Activated CD4-positive, alpha-beta memory T cell treated with anti-CD3 and anti-CD28 coated beads for 36 hours (primary cell): ENCODE data around the gene BARHL1. TPM values are rescaled to one million over a fixed set of nuclear protein-coding genes. Genes with fewer than 3 reads are reported as not detected.

Experiments
- CTCF ChIA-PET: fragments of 350-600 bp; sonication (Branson Sonifier 250); formaldehyde crosslinking; loops from one replicate; lab custom pipeline; 2021; ENCODE audit warnings: antibody characterized with exemption, inconsistent platforms; lab: Charles Lee
- POLR2A ChIA-PET: fragments of 350-600 bp; sonication (Branson Sonifier 250); formaldehyde crosslinking; loops from one replicate; lab custom pipeline; 2021; ENCODE audit warnings: antibody characterized with exemption; lab: Charles Lee
- DNase-seq: peaks from one replicate; pipeline ENCODE4 v3.0.0-alpha.2; 2020
- H3K27ac Mint-ChIP-seq: one replicate; pipeline ENCODE4 v1.8.0; 2021; ENCODE audit warnings: mixed read lengths
- H3K27me3 Mint-ChIP-seq: one replicate; pipeline ENCODE4 v1.8.0; 2021; ENCODE audit warnings: mixed read lengths
- H3K36me3 Mint-ChIP-seq: one replicate; pipeline ENCODE4 v1.8.0; 2021; ENCODE audit warnings: mixed read lengths
- H3K4me1 Mint-ChIP-seq: one replicate; pipeline ENCODE4 v1.8.0; 2021; ENCODE audit warnings: low read depth, mixed read lengths
- H3K4me3 Mint-ChIP-seq: one replicate; pipeline ENCODE4 v1.8.0; 2021; ENCODE audit warnings: mild to moderate bottlenecking, mixed read lengths
- H3K9me3 Mint-ChIP-seq: one replicate; pipeline ENCODE4 v1.8.0; 2021; ENCODE audit warnings: mixed read lengths
- intact Hi-C: fragments of 100-400 bp; cut with micrococcal nuclease; formaldehyde crosslinking; loops from one replicate; pipeline ENCODE4 v1.15.1; 2023
- total RNA-seq, 2 experiments: library from RNA; stranded (reverse); gene quantifications; one replicate each; pipeline ENCODE4 v1.2.3, GENCODE V29; 2021

The BARHL1 gene
- total RNA-seq, 2 experiments from 2014 or later, result not detected

- ChIA-PET CTCF (interaction anchor here (1.5 kb wide), 1 partner anchor 16 kb away, joined by 3 read pairs; no protein-coding TSS in a partner anchor), POLR2A (no interaction called here)
- Mint-ChIP-seq H3K9me3 (no peaks in the 10 kb centered on the region), H3K4me1 (peaks cover 3% of the 10 kb centered on the region), H3K27me3 (peaks cover 38% of the 10 kb centered on the region), H3K27ac (no peak overlapping the region), H3K36me3 (peaks cover 28% of the 10 kb centered on the region), H3K4me3 (no peak overlapping the region)
- DNase-seq, result no peak
- intact Hi-C loops, result no loop called here
Measured at GRCh38 chr9:132590318-132591182, 8.1 kb downstream of the BARHL1 start.

GRCh38 chr9:132591244-132591643, 8.8 kb downstream of the BARHL1 start:
- no peaks in the 10 kb centered on the region for H3K9me3 Mint-ChIP-seq
- peaks cover 35% of the 10 kb centered on the region for H3K36me3 Mint-ChIP-seq
- H3K27me3 Mint-ChIP-seq, result peaks cover 33% of the 10 kb centered on the region
- CTCF ChIA-PET, result interaction anchor here (1.5 kb wide), 1 partner anchor 16 kb away, joined by 3 read pairs; no protein-coding TSS in a partner anchor
- no peak overlapping the region for H3K4me3 Mint-ChIP-seq
- peaks cover 3% of the 10 kb centered on the region for H3K4me1 Mint-ChIP-seq
- POLR2A ChIA-PET, result no interaction called here
- H3K27ac Mint-ChIP-seq, result no peak overlapping the region
- intact Hi-C loops, result no loop called here
- no peak for DNase-seq

- Mint-ChIP-seq H3K27me3 (peaks cover 27% of the 10 kb centered on the region), H3K4me1 (peaks cover 3% of the 10 kb centered on the region), H3K27ac (no peak overlapping the region), H3K9me3 (no peaks in the 10 kb centered on the region), H3K36me3 (peaks cover 41% of the 10 kb centered on the region), H3K4me3 (no peak overlapping the region)
- POLR2A ChIA-PET, result no interaction called here
- no peak for DNase-seq
- CTCF ChIA-PET, result interaction anchor here (0.7 kb wide), 1 partner anchor 172 kb away, joined by 3 read pairs; no protein-coding TSS in a partner anchor
- intact Hi-C loops, result no loop called here
Measured at GRCh38 chr9:132591751-132592314, 9.4 kb downstream of the BARHL1 start.

GRCh38 chr9:132592451-132592850, 10.0 kb downstream of the BARHL1 start:
- Mint-ChIP-seq H3K27ac (no peak overlapping the region), H3K4me3 (no peak overlapping the region), H3K4me1 (peaks cover 3% of the 10 kb centered on the region), H3K36me3 (peaks cover 44% of the 10 kb centered on the region), H3K9me3 (no peaks in the 10 kb centered on the region), H3K27me3 (peaks cover 27% of the 10 kb centered on the region)
- ChIA-PET POLR2A (no interaction called here), CTCF (no interaction called here)
- intact Hi-C loops, result no loop called here
- DNase-seq, result no peak

- H3K9me3 Mint-ChIP-seq, result no peaks in the 10 kb centered on the region
- H3K27ac Mint-ChIP-seq, result no peak overlapping the region
- H3K4me3 Mint-ChIP-seq, result no peak overlapping the region
- intact Hi-C loops, result no loop called here
- H3K4me1 Mint-ChIP-seq, result peaks cover 3% of the 10 kb centered on the region
- peaks cover 17% of the 10 kb centered on the region for H3K27me3 Mint-ChIP-seq
- H3K36me3 Mint-ChIP-seq, result peaks cover 55% of the 10 kb centered on the region
- DNase-seq, result no peak
- ChIA-PET POLR2A (no interaction called here), CTCF (no interaction called here)
Measured at GRCh38 chr9:132594412-132594811, 12.0 kb downstream of the BARHL1 start.

- no peak overlapping the region for H3K4me3 Mint-ChIP-seq
- ChIA-PET CTCF (no interaction called here), POLR2A (no interaction called here)
- no peaks in the 10 kb centered on the region for H3K9me3 Mint-ChIP-seq
- DNase-seq, result no peak
- no peak overlapping the region for H3K27ac Mint-ChIP-seq
- intact Hi-C loops, result no loop called here
- peaks cover 64% of the 10 kb centered on the region for H3K36me3 Mint-ChIP-seq
- H3K4me1 Mint-ChIP-seq, result peaks cover 3% of the 10 kb centered on the region
- H3K27me3 Mint-ChIP-seq, result peaks cover 12% of the 10 kb centered on the region
Measured at GRCh38 chr9:132595319-132595718, 12.9 kb downstream of the BARHL1 start.

GRCh38 chr9:132596200-132596599, 13.8 kb downstream of the BARHL1 start:
- H3K9me3 Mint-ChIP-seq, result no peaks in the 10 kb centered on the region
- peaks cover 7% of the 10 kb centered on the region for H3K27me3 Mint-ChIP-seq
- no peak overlapping the region for H3K27ac Mint-ChIP-seq
- intact Hi-C loops, result no loop called here
- CTCF ChIA-PET, result interaction anchor here (0.5 kb wide), 1 partner anchor 204 kb away, joined by 3 read pairs; no protein-coding TSS in a partner anchor
- H3K4me1 Mint-ChIP-seq, result no peaks in the 10 kb centered on the region
- no peak for DNase-seq
- POLR2A ChIA-PET, result no interaction called here
- H3K36me3 Mint-ChIP-seq, result peaks cover 73% of the 10 kb centered on the region
- no peak overlapping the region for H3K4me3 Mint-ChIP-seq

GRCh38 chr9:132597073-132597775, 14.8 kb downstream of the BARHL1 start:
- Mint-ChIP-seq H3K36me3 (peaks cover 77% of the 10 kb centered on the region), H3K27me3 (peaks cover 1% of the 10 kb centered on the region), H3K9me3 (no peaks in the 10 kb centered on the region), H3K4me3 (no peak overlapping the region), H3K4me1 (no peaks in the 10 kb centered on the region), H3K27ac (no peak overlapping the region)
- ChIA-PET POLR2A (no interaction called here), CTCF (interaction anchor here (0.8 kb wide), 1 partner anchor 71 kb away, joined by 3 read pairs; no protein-coding TSS in a partner anchor)
- intact Hi-C loops, result no loop called here
- no peak for DNase-seq

GRCh38 chr9:132600326-132600984, 18.0 kb downstream of the BARHL1 start:
- ChIA-PET CTCF (no interaction called here), POLR2A (no interaction called here)
- DNase-seq, result no peak
- intact Hi-C loops, result no loop called here
- Mint-ChIP-seq H3K9me3 (no peaks in the 10 kb centered on the region), H3K4me1 (no peaks in the 10 kb centered on the region), H3K4me3 (no peak overlapping the region), H3K36me3 (peaks cover 77% of the 10 kb centered on the region), H3K27me3 (peaks cover 1% of the 10 kb centered on the region), H3K27ac (no peak overlapping the region)

GRCh38 chr9:132602207-132602606, 19.8 kb downstream of the BARHL1 start:
- CTCF ChIA-PET, result no interaction called here
- H3K9me3 Mint-ChIP-seq, result no peaks in the 10 kb centered on the region
- H3K27me3 Mint-ChIP-seq, result no peaks in the 10 kb centered on the region
- peaks cover 74% of the 10 kb centered on the region for H3K36me3 Mint-ChIP-seq
- H3K27ac Mint-ChIP-seq, result no peak overlapping the region
- H3K4me3 Mint-ChIP-seq, result no peak overlapping the region
- H3K4me1 Mint-ChIP-seq, result no peaks in the 10 kb centered on the region
- intact Hi-C loops, result no loop called here
- no peak for DNase-seq
- POLR2A ChIA-PET, result no interaction called here

- Mint-ChIP-seq H3K4me1 (no peaks in the 10 kb centered on the region), H3K27me3 (no peaks in the 10 kb centered on the region), H3K36me3 (peaks cover 79% of the 10 kb centered on the region), H3K27ac (no peak overlapping the region), H3K4me3 (no peak overlapping the region), H3K9me3 (no peaks in the 10 kb centered on the region)
- no peak for DNase-seq
- CTCF ChIA-PET, result no interaction called here
- intact Hi-C loops, result no loop called here
- POLR2A ChIA-PET, result no interaction called here
Measured at GRCh38 chr9:132605387-132605786, 23.0 kb downstream of the BARHL1 start.

- no peak for DNase-seq
- peaks cover 79% of the 10 kb centered on the region for H3K36me3 Mint-ChIP-seq
- no peak overlapping the region for H3K4me3 Mint-ChIP-seq
- ChIA-PET POLR2A (no interaction called here), CTCF (no interaction called here)
- intact Hi-C loops, result no loop called here
- H3K27me3 Mint-ChIP-seq, result no peaks in the 10 kb centered on the region
- H3K27ac Mint-ChIP-seq, result no peak overlapping the region
- no peaks in the 10 kb centered on the region for H3K4me1 Mint-ChIP-seq
- H3K9me3 Mint-ChIP-seq, result no peaks in the 10 kb centered on the region
Measured at GRCh38 chr9:132606066-132606465, 23.7 kb downstream of the BARHL1 start.
